Skin of body (tissue), 2 donors: ENCODE results near the gene SCARB2. TPM values are rescaled to one million over a fixed set of nuclear protein-coding genes. Genes with fewer than 3 reads are reported as not detected.

Experiments
- DNase-seq: peaks from one replicate; lab custom pipeline; 2025; lab: John Stamatoyannopoulos, UW
- total RNA-seq: library from RNA; depleted of rRNA; stranded (reverse); fragments of >200 nt; gene quantifications from one replicate; pipeline ENCODE4 v1.2.3, GENCODE V29; 2014

The SCARB2 gene
- total RNA-seq, 1 donor from 2014 or later = 129 TPM

DNA sequence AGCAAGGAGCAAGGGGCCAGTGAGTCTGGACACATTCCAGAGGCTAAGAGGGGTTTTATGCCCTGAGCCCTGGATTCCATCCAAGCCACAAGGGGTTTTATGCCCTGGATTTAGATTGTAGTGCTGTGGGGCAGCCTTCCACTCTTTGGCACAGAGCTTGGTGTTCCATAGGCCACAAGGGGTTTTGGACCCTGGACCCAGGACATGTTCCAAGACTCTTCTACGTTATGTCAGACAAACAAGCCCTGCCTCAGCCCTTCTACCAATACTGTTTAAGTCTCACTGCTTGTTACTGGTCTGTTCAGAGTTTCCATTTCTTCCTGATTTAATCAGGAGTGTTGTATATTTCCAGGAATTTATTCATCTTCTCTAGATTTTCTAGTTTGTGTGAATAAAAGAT lies 12.8 kb upstream of the SCARB2 start:
- no peak for DNase-seq

DNA sequence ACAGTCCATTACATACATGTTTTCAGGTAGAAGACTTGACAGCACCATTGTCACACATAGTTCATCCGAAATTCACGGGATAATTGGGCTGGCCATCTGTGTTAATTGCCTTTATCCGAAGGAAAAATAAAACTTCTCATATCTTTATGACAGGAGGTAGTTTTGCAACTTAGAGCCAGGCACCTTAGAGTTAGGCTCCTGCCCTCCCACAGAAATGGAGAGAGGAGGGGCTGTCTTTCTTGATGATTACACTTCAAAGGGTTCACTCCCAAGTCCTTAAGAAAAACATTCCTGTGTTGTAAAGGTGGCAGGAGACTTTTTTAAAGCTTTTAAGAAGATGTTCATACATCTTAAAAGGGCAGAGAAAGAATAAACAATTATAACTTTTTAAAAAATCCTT lies 10.5 kb upstream of the SCARB2 start:
- DNase-seq = no peak

DNA sequence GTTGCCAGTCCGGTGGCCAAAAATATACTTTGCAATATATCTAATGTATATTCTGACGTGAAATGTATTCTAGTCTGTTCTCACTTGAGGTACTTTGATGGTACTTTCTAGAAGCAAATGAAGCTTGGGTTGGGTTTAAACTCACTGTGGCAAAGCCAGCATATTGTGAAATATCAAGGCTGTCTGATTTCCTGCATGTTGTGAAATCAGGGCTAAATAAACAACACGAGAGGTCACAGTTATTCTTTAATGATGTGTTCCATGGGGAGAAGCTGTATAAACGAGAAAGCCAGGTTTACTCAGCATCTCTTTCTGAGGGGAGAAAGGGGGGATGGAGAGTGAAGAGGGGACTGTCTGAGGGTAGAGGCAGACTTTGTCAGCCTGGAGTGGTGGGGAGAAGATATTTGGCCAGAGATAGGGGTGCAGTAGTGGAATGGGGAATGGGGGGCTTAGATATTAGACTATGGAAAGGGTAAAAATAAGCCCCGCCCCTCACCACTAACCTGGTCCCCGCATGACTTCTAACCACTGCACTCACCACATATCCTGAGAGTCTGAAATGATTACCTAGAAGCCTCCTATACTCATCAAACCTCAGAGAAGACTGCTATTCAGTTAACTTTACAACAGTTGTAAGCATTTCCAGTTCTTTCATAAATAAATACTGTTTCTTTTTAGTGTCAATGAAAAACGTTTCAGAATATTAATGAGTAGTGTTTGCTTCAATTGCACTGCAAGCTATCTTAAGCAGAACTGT lies 5.9 kb upstream of the SCARB2 start:
- DNase-seq = no peak

DNA sequence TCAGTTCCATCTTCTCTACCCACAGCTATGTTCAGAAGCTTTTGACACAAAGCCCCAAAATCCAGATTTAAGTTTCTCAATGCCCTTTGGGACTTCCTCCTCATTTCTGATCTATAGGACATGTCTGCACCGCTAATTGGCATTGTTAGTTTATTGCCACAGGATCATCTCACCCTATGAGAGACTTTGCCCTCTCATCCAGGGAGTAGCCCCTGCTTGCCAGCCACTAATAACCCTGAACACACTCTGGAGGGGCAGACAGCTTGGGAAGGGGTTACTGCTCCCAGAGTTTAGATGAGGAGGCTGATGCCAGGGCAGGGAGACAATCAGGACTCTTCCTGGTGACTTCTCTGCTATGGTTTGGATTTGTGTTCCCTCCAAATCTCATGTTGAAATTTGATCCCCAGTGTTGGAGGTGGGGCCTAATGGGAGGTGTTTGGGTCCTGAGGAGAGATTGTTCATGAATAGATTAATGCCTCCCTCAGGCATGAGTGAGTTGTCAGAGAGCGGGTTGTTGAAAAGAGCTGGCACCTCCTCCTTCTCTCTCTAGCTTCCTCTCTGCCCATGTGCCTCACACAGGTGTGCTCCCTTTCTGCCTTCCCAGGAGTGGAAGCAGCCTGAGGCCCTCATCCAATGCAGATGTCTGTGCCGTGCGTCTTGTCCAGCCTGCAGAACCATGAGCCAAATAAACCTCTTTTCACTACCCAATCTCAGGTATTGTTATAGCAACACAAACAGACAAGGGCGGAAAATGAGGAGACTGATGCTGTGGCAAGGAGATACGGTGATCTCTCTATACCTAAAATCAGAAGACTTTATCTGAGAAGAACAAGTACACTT lies 3.6 kb upstream of the SCARB2 start:
- no peak for DNase-seq

DNA sequence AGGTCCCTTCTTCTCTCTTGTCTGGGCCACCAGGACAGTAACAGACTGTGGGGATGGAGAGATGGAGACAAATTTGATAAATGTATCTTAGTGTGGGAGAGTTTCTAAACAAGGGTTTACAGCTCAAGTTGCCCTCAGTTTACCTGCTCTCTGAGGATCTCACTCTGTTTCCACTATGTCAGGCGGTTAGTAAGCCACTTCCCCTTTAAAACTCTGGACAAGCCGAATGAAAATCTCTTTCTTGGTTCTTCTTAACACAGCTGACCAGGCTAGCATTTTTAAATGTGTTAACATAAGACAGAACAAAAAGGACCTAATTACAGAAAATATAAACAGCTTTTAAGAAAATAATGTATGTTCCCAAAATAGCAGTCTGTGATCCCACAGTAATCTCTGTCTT lies 2.9 kb upstream of the SCARB2 start:
- no peak for DNase-seq

DNA sequence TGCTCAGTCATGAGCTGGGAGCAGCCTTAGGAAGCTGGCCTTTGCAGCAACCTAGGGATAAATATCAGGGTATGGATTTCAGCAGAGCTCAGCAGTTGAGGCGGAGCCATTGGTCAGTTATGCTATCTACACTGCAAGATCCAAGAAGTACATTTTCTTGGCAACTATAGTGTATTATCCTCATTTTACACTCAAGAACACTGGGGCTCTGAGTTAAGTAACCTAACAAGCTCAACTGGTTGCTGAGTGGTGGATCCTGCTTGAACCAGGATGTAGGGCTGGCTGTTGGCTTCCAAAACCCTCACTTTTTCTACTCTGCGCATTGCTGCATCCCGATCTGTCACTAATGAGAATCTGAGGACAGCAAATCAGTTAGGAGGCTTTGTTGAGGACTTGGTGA lies 1.5 kb upstream of the SCARB2 start:
- DNase-seq = no peak

DNA sequence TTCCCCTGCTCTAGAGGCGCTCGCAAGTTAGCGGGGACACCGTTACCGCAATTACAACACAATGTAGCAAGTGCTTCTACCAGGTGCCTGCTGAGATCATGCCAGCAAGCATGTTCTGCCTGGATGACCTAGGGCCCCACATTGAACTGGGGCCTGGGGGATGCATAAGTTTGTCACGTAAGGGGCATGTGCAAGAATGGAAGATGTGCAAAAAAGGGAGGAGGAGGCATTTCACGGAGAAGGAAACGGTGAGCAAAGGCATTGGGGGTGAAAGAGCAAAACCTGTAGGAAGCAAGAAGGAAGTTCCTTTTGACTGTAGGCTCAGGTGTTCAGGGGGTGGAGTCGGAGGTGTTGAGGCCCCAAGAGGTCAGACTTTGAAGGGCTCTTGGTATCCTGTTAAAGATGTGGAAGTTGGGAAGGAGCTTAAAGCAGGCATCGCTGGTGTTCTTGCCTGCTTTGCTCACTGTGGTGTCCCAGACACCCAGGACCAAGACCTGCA lies 602 bp upstream of the SCARB2 start:
- DNase-seq = peak; percentile 34

DNA sequence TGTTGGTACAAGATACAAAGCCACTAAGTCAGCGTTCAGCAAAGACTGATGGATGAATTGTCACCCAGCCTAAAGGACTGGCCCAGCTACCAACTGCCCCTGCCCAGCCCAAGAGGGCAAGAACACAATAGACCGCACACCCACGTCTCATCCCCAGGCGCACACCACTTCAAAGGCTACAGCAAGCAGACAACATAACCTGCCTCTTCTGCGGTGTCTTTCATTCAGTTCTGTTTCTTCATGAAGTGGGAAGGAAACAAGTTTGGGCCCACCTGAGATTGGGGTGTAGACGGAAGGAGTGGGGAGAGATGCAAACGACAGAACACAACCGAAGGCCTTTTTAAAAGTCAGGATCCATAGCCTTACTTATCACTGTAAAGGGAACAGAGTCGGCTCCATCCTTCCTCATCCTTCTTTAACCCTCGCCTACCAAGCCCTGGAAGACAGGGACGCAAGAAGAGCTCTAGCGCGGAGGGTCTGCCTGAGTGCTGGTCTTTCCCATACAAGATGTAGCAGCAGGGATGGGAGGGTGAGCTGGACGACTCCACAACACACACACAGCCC lies 691 bp downstream of the SCARB2 start:
- peak; percentile 56 for DNase-seq

DNA sequence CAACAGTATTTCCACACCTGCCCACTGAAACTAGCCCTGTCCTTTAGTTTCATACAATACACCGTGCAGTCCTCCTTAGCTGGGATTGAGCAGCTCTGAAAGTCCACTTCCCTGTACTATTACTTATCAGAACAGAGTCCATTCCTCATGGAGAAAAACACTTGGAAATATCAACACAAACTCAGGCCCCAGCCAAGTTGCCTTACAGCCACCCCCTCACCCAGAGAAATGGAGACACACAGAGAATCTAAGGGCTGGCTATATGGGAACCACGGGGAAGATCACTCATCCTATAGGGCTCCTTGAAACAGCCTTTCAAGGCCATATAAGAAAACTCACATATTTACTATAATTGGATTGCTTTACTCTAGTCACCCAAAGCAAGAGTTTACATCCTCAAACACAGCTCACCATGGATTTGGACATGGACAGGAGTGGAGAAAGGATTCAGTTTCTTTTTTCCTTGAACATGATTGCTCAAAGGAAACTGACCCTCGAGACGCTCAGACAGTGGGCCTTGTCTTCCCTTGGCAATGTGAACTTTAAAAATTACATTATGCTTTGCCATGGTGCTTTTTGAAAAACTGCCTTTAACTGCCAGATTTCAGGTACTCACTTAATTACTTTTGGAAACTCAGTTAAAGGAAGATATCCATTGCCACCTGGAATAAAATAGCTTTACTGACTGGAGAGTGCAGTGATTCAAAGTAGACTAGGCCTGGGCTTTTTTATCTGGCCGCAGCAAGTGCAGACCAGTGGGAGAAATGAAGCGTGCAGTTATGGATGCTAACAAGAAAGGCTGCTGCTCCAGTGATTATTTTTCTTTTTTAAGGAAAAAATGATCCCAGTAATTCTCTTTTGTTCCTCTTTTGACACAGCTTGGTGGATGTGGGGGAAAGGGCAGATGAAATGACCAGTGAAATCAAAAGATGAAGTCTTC lies 1.6 kb downstream of the SCARB2 start:
- no peak for DNase-seq

DNA sequence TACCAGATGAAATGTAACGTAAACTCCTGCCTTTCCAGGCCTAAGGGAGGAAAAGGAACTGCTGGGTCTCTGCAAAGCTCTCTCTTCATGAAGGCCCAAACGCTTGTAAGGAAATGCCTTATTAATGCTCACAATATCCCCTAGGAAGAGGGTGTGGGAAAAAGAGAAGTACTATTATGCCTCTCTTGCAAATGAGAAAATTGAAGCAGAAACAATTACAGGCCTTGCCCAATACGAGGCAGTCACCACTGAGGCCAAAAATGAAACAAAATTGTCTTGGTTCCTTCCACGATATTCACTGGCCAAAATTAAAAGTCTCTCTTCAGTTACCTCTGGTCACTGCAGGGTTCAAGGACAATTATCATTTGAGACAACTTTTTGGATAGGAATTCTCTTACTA lies 3.2 kb downstream of the SCARB2 start:
- no peak for DNase-seq

DNA sequence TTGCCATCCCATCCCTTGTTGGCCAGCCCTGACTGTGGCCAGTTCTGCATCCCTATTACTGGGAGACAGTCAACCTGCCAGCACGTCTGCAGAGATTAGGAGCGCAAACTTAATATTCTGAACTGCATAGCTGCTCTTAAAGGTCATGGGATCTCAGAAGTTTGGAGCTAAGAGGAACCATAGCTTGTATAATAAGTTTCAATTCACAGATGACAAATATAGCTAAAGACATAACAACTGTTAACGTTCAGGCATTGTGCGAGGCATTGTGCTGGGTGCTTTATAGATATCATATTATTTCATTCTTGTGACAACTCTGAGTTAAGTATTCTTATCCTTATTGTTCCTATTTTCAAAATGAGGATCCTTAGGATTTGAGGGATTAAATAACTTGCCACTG lies 3.7 kb downstream of the SCARB2 start:
- no peak for DNase-seq

DNA sequence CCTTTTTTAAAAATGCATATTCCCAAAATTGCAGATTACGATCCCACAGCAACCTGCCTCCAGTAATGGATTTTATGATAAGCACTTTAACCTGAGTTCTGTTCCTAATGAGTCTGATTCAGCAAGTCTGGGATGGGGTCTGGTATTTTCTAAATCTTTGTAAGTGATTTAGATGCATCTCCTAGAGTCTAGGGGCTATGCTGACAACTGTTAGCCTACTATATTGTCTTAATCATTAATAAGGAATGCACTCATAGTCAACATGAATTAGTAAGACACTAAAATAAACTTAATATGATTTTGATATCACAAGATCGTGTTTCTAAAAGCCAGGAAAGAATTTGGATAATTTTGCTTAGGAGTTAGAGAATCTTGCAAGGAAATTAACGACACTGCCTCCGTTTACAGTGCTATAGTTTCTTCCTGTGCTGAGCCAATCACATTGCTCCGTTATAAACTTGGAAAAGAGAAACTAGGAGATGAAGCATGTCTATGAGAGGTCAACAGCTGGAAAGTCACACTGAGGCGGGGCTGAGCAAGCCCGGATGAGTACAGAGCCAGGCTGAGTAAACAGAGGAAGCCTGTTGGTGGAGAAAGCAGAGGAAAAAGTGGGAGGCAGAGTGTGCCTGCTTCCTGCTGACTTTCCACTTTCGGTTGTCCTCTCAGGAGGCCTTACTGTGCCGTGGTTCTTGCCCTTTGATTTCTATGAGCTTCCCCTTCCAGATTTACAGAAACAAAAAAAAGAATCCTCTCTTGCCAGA lies 5.4 kb downstream of the SCARB2 start:
- DNase-seq = peak; percentile 77

DNA sequence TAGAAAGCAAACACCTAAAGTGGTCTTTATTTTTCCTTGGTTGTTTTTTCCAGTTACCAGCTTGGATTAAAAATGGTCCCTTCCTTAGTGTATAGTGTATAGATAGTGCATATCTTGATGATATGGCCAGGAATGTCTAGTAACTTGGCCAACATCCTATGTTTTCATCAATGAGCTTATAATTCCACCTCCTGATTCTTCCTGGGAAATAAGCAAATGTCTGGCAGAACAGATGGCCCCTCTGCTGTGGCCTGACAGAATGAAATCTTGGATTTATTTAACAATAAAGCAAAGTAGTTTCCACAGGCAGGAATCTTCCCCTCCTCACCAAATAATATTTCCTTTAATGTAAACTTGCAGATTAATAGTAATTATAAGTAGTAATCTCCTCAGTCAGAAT lies 6.1 kb downstream of the SCARB2 start:
- no peak for DNase-seq

DNA sequence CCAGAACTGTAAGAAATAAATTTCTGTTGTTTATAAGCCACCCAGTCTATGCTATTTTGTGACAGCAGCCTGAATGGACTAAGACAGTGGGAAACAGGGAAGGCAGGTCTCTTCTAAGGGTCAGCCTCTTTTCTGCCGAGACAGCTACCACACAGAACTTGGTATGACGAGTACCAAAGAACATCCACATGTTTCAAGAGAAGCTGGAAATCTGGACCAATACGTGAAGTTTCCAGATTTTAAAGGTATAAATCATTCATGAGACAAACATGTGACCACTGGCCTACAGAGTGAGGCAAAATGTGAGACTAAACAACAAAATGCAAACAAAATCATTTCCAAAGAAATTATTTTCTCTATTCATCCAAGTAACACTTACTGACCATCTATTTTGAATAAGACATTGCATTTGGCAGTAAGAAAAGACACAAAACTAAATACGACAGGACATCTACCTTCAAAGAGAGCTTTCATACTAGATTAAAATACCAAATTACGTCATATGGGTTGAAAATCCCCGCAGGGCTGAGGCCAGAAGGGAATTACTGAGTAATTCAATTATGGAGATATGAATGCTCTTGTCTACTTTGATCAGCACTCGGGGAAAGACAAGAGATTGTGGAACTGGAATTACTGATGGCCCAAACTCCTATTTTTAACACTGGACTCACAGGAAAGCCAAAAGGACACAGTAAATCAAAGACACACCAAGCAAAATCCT lies 7.2 kb downstream of the SCARB2 start:
- no peak for DNase-seq

DNA sequence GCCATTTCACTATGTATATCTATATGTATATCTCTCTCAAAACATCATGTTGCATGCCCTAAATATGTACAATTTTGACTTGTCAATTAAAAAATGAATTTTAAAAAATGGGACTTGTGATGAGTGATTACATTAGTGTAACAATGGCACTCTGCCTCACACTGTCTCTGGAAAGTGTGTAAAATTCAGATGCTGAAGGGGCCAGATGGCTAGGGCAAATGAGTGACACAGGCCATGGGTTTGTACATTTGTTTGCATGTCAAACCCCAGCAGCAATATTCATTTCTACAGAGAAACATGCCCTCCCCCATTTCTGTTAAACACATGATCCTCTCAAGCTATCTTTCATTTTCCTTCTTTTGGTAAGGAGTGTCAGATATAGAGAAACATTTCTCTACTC lies 8.1 kb downstream of the SCARB2 start:
- DNase-seq = no peak

DNA sequence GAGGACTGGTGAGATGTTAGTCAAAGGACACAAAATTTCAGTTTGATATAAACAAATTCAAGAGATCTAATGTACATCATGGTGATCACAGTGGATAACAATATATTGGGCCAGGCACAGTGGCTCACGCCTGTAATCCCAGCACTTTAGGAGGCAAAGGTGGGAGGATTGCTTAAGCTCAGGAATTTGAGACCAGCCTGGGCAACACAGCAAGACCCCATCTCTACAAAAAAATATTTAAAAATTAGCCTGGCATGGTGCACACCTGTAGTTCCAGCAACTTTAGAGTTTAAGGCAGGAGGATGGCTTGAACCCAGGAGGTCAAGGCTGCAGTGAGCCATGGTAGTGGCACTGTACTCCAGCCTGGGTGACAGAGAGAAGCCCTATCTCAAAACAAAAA lies 8.7 kb downstream of the SCARB2 start:
- no peak for DNase-seq

DNA sequence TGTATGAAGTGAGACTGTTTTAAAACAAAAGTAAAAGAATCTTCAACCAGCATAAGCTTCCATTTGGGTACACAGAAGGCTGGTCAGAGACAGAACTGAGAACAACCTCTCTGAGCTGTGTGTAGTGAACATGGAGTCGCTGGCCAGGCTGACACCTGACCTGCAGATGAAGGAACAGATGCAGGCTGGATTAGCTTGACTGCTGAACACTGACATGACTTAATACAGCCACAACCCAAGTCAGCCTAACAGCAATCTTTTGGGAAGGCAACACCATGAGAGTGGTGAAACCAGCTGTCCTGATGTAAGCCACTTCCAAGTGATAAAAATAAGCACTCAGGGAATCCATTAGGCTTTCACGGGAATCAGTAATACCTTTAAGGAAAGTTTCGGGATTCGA lies 10.1 kb downstream of the SCARB2 start:
- no peak for DNase-seq

DNA sequence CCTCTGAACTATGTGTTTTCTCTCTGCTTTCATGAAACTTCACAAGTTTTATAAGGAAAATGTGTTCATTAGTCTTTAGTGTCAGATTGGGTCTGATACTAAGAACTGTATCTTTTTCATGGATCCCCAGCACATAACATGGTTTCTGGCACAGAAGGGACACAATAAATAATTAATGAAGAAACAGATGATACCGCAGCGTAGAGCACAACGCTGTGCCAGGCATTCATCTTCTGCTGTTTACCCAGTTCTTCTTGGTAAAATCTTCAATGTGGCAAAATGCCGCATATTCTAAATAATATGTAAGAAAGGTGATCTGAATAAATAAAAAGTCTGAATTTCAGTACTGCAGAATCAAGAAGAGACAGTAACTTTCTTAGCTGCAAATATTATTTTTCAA lies 12.3 kb downstream of the SCARB2 start:
- DNase-seq = no peak

DNA sequence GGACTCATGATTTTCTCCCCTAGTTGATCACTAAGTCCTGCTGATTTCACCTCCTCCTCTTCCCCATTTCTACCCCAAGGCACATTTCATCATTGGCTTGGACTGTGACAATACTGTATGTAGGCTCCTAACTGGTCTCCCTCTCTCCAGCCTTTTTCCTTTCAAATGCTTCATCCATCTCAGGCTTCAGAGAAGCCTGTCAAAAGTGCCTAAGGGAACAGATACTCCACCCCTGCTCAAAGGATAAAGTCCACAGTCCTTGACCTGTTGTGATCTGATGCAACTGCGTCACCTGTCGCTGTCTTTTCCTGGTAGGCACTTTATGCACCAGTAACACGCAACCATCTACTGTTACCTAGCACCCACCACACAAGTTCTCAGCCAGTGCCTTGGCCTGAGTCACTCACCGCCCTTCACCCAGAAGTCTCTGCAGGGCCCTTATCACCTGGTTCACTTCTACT lies 12.8 kb downstream of the SCARB2 start:
- no peak for DNase-seq
